ENCODE results near the gene BSPRY.

Gene BSPRY

GRCh38 chr9:113341712-113342410 is 7.5 kb upstream of the BSPRY start:
- Histone ChIP-seq H3K79me2 (ENCODE audit: insufficient read depth, low read length) (no peaks in the 10 kb centered on the region), H3K9ac (ENCODE audit: low read length) (no peak overlapping the region), H3K4me2 (ENCODE audit: low read depth, low read length, poor library complexity, severe bottlenecking) (no peak overlapping the region), H3K9me3 (ENCODE audit: insufficient read depth, low read length) (no peaks in the 10 kb centered on the region), H4K20me1 (ENCODE audit: low read depth, low read length) (no peaks in the 10 kb centered on the region), H3K4me3 (ENCODE audit: insufficient read depth, low read length, poor library complexity, severe bottlenecking) (no peak overlapping the region), H3K27me3 (ENCODE audit: low read length) (no peaks in the 10 kb centered on the region), H3K36me3 (ENCODE audit: low read length) (no peaks in the 10 kb centered on the region), H3K27ac (ENCODE audit: low read depth, low read length) (no peak overlapping the region), H2AFZ (ENCODE audit: low read depth, low read length, severe bottlenecking) (no peak overlapping the region), H3F3A (ENCODE audit: insufficient read depth) (no peaks in the 10 kb centered on the region), H3K9me2 (replicated peaks; ENCODE audit: insufficient read depth, low read length) (no peaks in the 10 kb centered on the region)
- no peak for TF ChIP-seq EZH2phosphoT487 (conservative IDR thresholded peaks at IDR 0.05; ENCODE audit: low read length)

- Histone ChIP-seq H3K27me3 (ENCODE audit: low read length) (no peaks in the 10 kb centered on the region), H3K4me2 (ENCODE audit: low read depth, low read length, poor library complexity, severe bottlenecking) (no peak overlapping the region), H3K9ac (ENCODE audit: low read length) (no peak overlapping the region), H3K27ac (ENCODE audit: low read depth, low read length) (no peak overlapping the region), H3K79me2 (ENCODE audit: insufficient read depth, low read length) (no peaks in the 10 kb centered on the region), H3F3A (ENCODE audit: insufficient read depth) (no peaks in the 10 kb centered on the region), H2AFZ (ENCODE audit: low read depth, low read length, severe bottlenecking) (no peak overlapping the region), H3K9me2 (replicated peaks; ENCODE audit: insufficient read depth, low read length) (no peaks in the 10 kb centered on the region), H3K9me3 (ENCODE audit: insufficient read depth, low read length) (no peaks in the 10 kb centered on the region), H3K36me3 (ENCODE audit: low read length) (no peaks in the 10 kb centered on the region), H4K20me1 (ENCODE audit: low read depth, low read length) (no peaks in the 10 kb centered on the region), H3K4me3 (ENCODE audit: insufficient read depth, low read length, poor library complexity, severe bottlenecking) (no peak overlapping the region)
- TF ChIP-seq CTCF (IDR thresholded peaks at IDR 0.05; ENCODE audit: insufficient read depth, low read length, poor library complexity, severe bottlenecking) (no peak), EZH2phosphoT487 (conservative IDR thresholded peaks at IDR 0.05; ENCODE audit: low read length) (no peak)
Measured at GRCh38 chr9:113343732-113344231, 5.6 kb upstream of the BSPRY start.

GRCh38 chr9:113345190-113345589 is 4.2 kb upstream of the BSPRY start:
- H3K4me2 ChIP-seq (ENCODE audit: low read depth, low read length, poor library complexity, severe bottlenecking), result no peak overlapping the region
- H3K9me3 ChIP-seq (ENCODE audit: insufficient read depth, low read length), result no peaks in the 10 kb centered on the region
- no peak overlapping the region for H3K4me3 ChIP-seq (ENCODE audit: insufficient read depth, low read length, poor library complexity, severe bottlenecking)
- TF ChIP-seq EZH2phosphoT487 (conservative IDR thresholded peaks at IDR 0.05; ENCODE audit: low read length) (no peak), CTCF (IDR thresholded peaks at IDR 0.05; ENCODE audit: insufficient read depth, low read length, poor library complexity, severe bottlenecking) (no peak)
- no peaks in the 10 kb centered on the region for H4K20me1 ChIP-seq (ENCODE audit: low read depth, low read length)
- no peaks in the 10 kb centered on the region for H3K9me2 ChIP-seq (replicated peaks; ENCODE audit: insufficient read depth, low read length)
- H3K36me3 ChIP-seq (ENCODE audit: low read length), result no peaks in the 10 kb centered on the region
- no peaks in the 10 kb centered on the region for H3K27me3 ChIP-seq (ENCODE audit: low read length)
- no peaks in the 10 kb centered on the region for H3F3A ChIP-seq (ENCODE audit: insufficient read depth)
- H3K9ac ChIP-seq (ENCODE audit: low read length), result no peak overlapping the region
- H3K79me2 ChIP-seq (ENCODE audit: insufficient read depth, low read length), result no peaks in the 10 kb centered on the region
- H2AFZ ChIP-seq (ENCODE audit: low read depth, low read length, severe bottlenecking), result no peak overlapping the region
- H3K27ac ChIP-seq (ENCODE audit: low read depth, low read length), result no peak overlapping the region

GRCh38 chr9:113345671-113346070 is 3.7 kb upstream of the BSPRY start:
- H3K79me2 ChIP-seq (ENCODE audit: insufficient read depth, low read length), result no peaks in the 10 kb centered on the region
- no peaks in the 10 kb centered on the region for H4K20me1 ChIP-seq (ENCODE audit: low read depth, low read length)
- H3K27me3 ChIP-seq (ENCODE audit: low read length), result no peaks in the 10 kb centered on the region
- no peak overlapping the region for H3K4me3 ChIP-seq (ENCODE audit: insufficient read depth, low read length, poor library complexity, severe bottlenecking)
- no peak overlapping the region for H3K9ac ChIP-seq (ENCODE audit: low read length)
- no peaks in the 10 kb centered on the region for H3K36me3 ChIP-seq (ENCODE audit: low read length)
- no peak for TF ChIP-seq EZH2phosphoT487 (conservative IDR thresholded peaks at IDR 0.05; ENCODE audit: low read length)
- TF ChIP-seq CTCF (IDR thresholded peaks at IDR 0.05; ENCODE audit: insufficient read depth, low read length, poor library complexity, severe bottlenecking), result no peak
- no peak overlapping the region for H2AFZ ChIP-seq (ENCODE audit: low read depth, low read length, severe bottlenecking)
- no peak overlapping the region for H3K27ac ChIP-seq (ENCODE audit: low read depth, low read length)
- H3K4me2 ChIP-seq (ENCODE audit: low read depth, low read length, poor library complexity, severe bottlenecking), result no peak overlapping the region
- H3F3A ChIP-seq (ENCODE audit: insufficient read depth), result no peaks in the 10 kb centered on the region
- H3K9me3 ChIP-seq (ENCODE audit: insufficient read depth, low read length), result no peaks in the 10 kb centered on the region
- no peaks in the 10 kb centered on the region for H3K9me2 ChIP-seq (replicated peaks; ENCODE audit: insufficient read depth, low read length)

Measured in SU-DHL-6 (cell line).